NOMO-1 (cell line): ENCODE data around the gene CD163.
"Not testable (repeated sequence)": the region's sequence is repeated elsewhere in the genome, so short reads cannot be mapped to it uniquely, and the experiment has no call there.

Experiments used
- DNase-seq, 2 experiments: peaks; one replicate each; lab custom pipeline; 2025; ENCODE audit not compliant: unreplicated experiment in 2 of 2; lab: John Stamatoyannopoulos, UW

CD163 gene

DNA sequence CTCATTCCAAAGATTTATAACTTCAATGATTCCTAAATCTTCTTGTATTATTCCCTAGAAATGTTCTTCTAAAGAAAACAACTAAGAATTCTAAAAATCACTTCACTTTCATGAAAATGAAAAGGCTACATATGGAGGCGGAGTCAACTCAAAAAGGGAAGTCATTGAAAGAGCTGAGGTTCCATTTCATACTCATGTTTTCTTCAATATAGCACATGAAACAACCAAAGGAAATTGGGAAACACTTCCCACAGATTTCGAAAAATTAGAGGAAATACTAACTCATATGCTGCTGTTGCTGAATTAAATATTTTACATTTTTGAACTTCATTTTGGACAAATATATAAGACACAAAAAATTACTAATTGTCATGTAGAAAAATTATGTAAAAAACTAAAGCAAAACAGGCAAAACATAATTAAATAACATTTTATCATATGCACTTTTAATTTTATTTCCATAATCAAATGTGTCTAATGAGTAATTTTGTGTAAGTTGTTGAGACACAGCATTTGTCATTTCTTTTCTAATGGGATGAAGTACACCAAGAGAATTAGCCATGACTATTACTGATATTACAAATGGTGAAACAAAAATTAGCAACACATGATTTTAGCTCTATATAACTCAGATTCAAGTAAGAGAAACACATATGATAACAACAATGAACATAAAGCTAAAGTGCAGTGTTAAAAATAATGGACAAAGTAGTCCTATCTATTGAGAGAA lies at the start of gene CD163:
TSS of gene CD163 (minus strand) at position 92 of the 730 bp plus-strand sequence. CDS start at position 5, 87 bp downstream.
- DNase-seq: peak; percentile 29 to 93

DNA sequence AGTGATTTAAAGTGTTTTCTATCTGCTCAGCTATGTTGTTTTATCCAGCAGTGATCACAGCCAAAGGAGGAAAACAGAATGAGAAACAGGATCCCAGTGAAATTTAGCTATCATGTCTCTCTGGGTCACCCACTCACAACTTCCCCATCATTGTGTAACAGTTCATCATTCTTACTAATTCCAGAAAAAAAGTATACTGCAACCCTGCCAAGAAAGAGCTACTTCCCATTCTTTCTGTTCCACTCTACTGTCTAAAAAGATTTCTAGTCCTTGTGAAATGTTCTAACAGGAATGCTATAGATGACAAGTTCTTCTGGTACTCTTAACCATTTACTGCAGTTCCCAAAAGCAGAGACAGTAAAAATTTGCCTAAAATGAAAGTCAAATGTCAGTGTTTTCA lies 39.2 kb upstream of the CD163 start:
- DNase-seq: peak; percentile 16 to 63

DNA sequence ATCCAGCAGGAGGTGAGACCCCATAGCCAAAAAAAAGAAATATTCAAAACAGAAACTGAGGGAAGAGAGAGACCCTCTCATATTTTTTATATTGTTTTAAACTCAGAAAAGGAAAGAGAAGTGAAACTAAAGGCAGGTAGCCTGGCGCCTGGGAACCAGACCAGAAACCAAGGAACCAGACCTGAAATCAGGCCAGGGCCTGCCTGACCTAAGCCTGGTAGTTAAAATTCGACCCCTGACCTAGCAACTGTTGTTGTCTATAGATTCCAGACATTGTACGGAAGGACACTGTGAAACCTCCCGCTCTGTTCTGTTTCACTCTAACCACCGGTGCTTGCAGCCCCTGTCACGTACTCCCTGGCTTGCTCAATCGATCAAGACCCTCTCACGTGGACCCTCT lies 38.5 kb upstream of the CD163 start:
- DNase-seq: no peak

DNA sequence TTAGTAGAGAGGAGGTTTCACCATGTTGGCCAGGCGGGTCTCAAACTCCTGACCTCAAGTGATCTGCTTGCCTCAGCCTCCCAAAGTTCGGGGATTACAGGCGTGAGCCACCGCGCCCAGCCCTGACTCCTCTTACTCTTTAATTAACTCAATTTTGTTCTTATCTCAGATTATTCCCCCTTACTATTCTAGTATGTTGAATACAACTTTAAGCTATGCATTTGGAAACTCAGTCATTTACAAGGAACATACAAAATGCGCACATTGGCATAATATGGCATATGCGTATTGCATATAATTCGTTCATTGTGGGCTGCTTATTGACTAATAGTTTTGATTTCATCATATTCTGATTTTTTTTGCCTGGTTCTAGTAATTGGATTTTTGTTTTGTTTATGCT lies 10.8 kb upstream of the CD163 start:
- no peak for DNase-seq

DNA sequence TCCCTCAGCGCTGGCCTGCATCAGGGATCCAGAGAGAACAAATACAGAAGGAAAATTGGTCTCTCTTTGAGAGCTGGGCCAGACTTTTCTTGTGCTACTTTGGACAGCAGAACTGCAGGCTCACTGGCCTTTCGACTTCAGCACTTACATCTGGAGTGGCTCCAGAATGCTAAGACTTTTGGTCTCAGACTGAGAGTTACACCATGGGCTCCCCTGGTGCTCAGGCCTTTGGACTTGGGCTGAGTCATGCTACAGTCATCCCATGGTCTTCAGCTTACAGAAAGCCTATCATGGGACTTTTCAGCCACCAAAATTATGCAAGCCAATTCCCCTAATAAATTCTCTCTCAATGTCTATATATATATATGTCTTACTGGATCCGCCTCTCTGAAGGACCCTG lies 9.0 kb upstream of the CD163 start:
- DNase-seq: peak; percentile 80 to 89

DNA sequence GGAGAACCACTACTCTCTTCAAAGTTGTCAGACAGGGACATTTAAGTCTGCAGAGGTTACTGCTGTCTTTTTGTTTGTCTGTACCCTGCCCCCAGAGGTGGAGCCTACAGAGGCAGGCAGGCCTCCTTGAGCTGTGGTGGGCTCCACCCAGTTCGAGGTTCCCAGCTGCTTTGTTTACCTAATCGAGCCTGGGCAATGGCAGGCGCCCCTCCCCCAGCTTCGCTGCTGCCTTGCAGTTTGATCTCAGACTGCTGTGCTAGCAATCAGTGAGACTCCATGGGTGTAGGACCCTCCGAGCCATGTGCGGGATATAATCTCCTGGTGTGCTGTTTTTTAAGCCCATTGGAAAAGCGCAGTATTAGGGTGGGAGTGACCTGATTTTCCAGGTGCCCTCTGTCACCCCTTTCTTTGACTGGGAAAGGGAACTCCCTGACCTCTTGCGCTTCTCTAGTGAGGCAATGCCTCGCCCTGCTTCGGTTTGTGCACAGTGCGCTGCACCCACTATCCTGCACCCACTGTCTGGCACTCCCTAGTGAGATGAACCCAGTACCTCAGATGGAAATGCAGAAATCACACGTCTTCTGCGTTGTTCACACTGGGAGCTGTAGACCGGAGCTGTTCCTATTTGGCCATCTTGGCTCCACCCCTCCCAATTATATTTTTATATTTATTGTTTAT lies 6.4 kb upstream of the CD163 start:
- not testable (repeated sequence) for DNase-seq

- no peak for DNase-seq
These were observed 965 bp downstream of the CD163 start for GRCh38 chr12:7502612-7503011.

GRCh38 chr12:7501031-7501588 lies 2.5 kb downstream of the CD163 start:
- DNase-seq: no peak

DNA sequence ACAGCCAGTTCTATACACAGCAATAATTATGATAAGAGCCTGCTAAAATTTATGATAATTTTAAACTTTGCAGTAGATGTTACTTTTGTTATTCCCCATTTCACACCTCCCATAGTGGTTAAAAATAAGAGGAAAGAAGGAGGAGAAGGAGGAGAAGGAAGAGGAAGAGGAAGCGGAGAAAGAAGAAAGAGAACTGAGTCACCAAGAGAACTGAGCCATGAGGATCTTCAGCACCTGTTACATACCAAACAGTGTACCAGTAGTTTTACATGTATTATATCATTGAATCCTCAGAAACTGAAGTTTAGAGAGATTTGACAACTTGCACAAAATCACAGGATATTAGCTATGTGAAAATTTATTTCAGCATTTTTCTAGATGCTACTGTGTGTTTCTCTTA lies 3.9 kb downstream of the CD163 start:
- DNase-seq: no peak

DNA sequence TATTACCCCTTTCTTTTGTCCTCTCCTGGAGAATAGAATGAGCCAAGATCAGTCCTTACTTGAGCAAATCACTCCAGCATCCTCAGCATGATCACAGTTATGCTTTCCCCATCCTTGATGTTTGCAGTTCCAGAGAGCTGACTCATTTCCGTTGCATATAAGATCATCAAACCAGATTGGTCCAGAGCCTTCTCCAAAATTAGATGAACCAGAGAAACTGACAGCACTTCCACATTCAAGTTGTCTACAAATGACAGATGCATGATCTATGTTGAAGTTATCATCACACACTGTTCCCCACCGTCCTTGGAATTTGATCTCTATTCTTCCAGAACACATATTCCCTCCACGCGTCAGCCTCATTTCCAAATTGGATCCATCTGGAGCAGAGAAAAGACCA lies 4.8 kb downstream of the CD163 start:
- peak; percentile 39 to 76 for DNase-seq

GRCh38 chr12:7497661-7498060 lies 5.9 kb downstream of the CD163 start:
- DNase-seq: no peak

GRCh38 chr12:7496451-7496850 lies 7.1 kb downstream of the CD163 start:
- DNase-seq: no peak

DNA sequence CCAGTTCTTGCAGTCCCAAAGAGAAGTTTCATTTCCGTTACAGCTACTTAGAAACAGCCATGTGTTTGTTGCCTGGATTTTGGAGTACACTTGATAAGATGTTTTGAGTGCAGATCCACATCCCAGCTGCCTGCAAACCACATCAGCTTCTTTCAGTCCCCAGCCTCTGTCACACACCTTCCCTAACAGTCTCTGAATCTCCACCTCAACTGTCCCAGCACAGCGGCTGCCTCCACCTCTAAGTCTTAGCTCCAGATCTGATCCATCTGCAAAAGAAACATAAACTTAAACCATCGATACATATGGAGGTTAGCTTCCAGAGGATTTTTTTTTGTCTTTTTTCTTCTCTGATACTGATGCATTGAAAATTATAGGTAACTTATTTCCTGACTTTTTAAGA lies 8.4 kb downstream of the CD163 start:
- no peak for DNase-seq

- DNase-seq: no peak
These were observed 10.6 kb downstream of the CD163 start for GRCh38 chr12:7493006-7493405.

DNA sequence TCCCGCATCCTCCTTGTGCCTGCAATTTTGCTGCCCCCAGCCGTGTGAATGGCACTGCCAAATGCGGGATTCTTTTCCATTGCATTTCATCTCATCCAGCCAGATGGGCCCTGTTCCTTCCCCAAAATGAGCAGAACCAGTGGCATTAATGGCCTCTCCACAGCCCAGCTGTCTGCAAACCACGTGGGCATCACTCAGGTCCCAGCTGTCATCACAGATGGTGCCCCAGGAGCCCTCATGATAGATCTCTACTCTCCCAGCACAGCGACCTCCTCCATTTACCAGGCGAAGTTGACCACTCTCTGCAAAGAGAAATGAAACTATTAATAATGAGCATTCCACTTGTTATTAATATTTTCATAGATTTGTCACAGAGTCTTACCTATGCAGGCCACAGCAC lies 17.1 kb downstream of the CD163 start:
- no peak for DNase-seq

DNA sequence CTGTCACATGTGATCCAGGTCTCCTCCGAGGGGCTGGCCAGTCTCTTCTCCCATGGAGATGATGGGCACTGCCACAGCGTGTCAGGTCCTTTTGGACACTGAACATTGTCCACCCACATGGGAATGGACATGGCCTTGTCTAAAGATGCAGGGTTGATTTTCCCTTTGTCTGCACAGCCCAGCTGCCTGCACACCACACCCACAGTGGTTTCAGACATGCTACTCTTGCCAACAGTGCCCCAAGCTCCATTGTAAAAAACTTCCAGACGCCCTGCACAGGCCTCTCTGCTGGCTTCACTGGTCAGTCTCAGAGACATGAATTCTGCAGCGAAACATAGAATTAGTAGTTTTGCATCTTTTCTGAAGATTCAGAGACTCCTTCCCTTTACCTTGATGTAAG lies 18.5 kb downstream of the CD163 start:
- DNase-seq: no peak

- DNase-seq: no peak
These were observed 20.2 kb downstream of the CD163 start for GRCh38 chr12:7483343-7483742.

GRCh38 chr12:7479771-7480170 lies 23.8 kb downstream of the CD163 start:
- no peak for DNase-seq

DNA sequence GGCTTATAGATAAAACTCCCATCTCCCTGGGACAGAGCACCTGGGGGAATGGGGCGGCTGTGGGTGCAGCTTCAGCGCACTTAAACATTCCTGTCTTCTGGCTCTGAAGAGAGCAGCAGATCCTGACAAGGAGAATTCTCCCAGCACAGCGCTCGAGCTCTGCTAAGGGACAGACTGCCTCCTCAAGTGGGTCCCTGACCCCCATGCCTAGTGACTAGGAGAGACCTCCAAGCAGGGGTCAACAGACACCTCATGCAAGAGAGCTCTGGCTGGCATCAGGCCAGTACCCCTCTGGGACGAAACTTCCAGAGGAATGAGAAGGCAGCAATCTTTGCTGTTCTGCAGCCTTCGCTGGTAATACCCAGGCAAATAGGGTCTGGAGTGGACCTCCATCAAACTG lies 31.5 kb downstream of the CD163 start:
- no peak for DNase-seq

DNA sequence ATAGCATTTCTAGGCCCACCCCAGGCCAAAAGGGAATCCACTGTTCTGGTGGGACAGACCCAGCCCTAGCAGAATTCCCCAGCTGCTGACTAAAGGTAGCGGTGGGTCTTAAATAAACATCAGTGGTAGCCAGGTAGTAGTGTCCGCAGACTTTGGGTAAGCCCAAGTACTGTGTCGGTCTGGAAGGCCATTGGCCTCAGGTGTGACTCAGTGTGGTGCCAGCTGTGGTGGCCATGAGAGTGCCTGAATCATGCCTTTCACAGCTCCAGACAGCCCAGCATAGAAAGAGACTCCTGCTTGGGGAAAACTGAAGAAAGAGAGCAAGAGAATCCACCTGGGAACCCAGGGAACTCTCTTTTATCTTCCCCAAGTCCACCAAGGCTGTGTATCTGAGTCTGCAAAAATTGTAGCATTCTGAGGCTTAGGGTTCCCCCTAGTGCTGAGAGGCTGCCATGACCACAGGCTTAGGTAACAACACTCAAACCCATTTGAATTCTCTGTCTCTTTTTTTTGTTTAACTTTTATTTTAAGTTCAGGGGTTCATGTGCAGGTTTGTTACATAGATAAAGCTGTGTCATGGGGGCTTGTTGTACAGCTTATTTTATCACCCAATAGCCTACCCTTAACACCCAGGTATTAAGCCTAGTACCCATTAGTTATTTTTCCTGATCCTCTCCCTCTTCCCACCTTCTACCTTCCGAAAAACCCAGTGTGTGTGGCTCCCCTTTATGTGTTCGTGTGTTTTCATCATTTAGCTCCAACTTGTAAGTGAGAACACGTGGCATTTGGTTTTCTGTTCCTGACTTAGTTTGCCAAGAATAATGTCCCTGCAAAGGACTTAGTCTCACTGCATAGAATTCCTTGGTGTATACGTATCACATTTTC lies 43.0 kb downstream of the CD163 start:
- peak; percentile 31 to 54 for DNase-seq

- no peak for DNase-seq
These were observed 43.6 kb downstream of the CD163 start for GRCh38 chr12:7459973-7460372.
